Measurements from ENCODE around the gene SOX13.
A peak's percentile ranks its signal among the peaks of the same experiment; 100 is the strongest.

SOX13 gene

DNA sequence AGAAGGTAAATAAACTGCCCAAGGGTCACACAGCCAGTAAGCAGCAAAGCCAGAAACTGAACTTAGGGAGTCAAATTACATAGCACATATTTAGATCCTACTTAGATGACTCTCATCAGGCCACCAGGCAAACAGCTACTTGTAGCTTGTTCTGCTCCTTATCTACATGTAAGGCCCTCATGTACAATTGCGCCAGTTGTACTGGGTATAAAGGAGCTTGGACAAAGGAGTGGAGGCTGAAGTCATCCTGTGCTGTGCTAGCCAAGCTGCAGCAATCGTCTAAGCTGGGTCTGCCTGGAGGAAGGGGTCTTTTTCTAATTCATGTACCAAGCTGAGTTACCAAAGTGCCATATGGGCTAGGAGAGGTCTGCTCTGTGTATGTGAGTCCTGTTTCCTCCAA lies 66.2 kb downstream of the SOX13 start:
- Histone ChIP-seq H3K4me1 (ENCODE audit: control extremely low read depth in 1 of 4, control insufficient read depth in 4 of 4, insufficient read depth in 4 of 4, low read length in 3 of 4) (no peaks in the 10 kb centered on the region), H3K27me3 (replicated peaks in 2 of 5; ENCODE audit: control insufficient read depth in 4 of 5, insufficient read depth in 5 of 5, low read length in 4 of 5) (no peaks in the 10 kb centered on the region), H3K9me3 (ENCODE audit: control extremely low read depth in 1 of 5, control insufficient read depth in 4 of 5, insufficient read depth in 2 of 5, low read depth in 1 of 5, low read length in 4 of 5) (no peaks in the 10 kb centered on the region), H3K36me3 (ENCODE audit: control insufficient read depth in 4 of 4, insufficient read depth in 4 of 4, low read length in 3 of 4) (peaks cover 0 to 18% (median 2%) of the 10 kb centered on the region in 4 experiments), H3K4me3 (ENCODE audit: control insufficient read depth in 1 of 7, extremely low read depth in 1 of 7, insufficient read depth in 4 of 7, low read depth in 2 of 7, low read length in 6 of 7) (no peak overlapping the region), H3K27ac (ENCODE audit: insufficient read depth in 1 of 2, low read depth in 1 of 2, low read length in 2 of 2, poor library complexity in 1 of 2, severe bottlenecking in 2 of 2) (no peak overlapping the region)
- 100% methylated on average over 2 of the region's 2 CpGs for WGBS (ENCODE audit: insufficient coverage)
- DNase-seq, result no peak
- CTCF ChIA-PET, result interaction anchor here (0.6 to 5.6 kb wide), 6 partner anchors 9 to 995 kb away, joined by 3 to 36 read pairs (median 4); no protein-coding TSS in a partner anchor
- POLR2A ChIA-PET, result no interaction called here

DNA sequence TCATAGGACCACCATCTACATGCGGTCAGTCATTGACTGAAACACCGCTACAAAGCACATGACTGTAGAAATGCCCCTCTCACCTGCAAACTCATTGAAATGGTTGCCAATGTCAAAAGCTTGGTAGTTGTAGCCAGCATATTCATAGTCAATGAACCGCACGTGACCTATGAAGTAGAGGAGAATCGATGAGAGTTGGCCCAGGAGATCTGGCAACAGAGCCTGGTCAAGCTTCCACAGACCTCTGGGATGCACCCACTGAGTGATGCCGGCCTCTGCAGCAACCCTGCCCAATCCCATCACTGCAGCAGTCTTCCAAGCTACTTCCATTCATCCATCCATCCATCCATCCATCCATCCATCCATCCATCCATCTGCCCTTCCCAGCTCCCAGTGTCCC lies 67.0 kb downstream of the SOX13 start:
- no peaks in the 10 kb centered on the region for H3K4me1 ChIP-seq (ENCODE audit: control extremely low read depth in 1 of 4, control insufficient read depth in 4 of 4, insufficient read depth in 4 of 4, low read length in 3 of 4)
- CTCF ChIA-PET, result interaction anchor here (1.1 to 5.6 kb wide), 3 partner anchors 10 to 268 kb away, joined by 3 to 36 read pairs (median 27); no protein-coding TSS in a partner anchor
- peaks cover 0 to 16% (median under 1%) of the 10 kb centered on the region in 4 experiments for H3K36me3 ChIP-seq (ENCODE audit: control insufficient read depth in 4 of 4, insufficient read depth in 4 of 4, low read length in 3 of 4)
- H3K9me3 ChIP-seq (ENCODE audit: control extremely low read depth in 1 of 5, control insufficient read depth in 4 of 5, insufficient read depth in 2 of 5, low read depth in 1 of 5, low read length in 4 of 5), result no peaks in the 10 kb centered on the region
- no peaks in the 10 kb centered on the region for H3K27me3 ChIP-seq (replicated peaks in 2 of 5; ENCODE audit: control insufficient read depth in 4 of 5, insufficient read depth in 5 of 5, low read length in 4 of 5)
- no peak overlapping the region for H3K4me3 ChIP-seq (ENCODE audit: control insufficient read depth in 1 of 7, extremely low read depth in 1 of 7, insufficient read depth in 4 of 7, low read depth in 2 of 7, low read length in 6 of 7)
- DNase-seq, result no peak
- 99% methylated on average over 6 of the region's 6 CpGs for WGBS (ENCODE audit: insufficient coverage)
- H3K27ac ChIP-seq (ENCODE audit: insufficient read depth in 1 of 2, low read depth in 1 of 2, low read length in 2 of 2, poor library complexity in 1 of 2, severe bottlenecking in 2 of 2), result no peak overlapping the region
- POLR2A ChIA-PET, result no interaction called here

DNA sequence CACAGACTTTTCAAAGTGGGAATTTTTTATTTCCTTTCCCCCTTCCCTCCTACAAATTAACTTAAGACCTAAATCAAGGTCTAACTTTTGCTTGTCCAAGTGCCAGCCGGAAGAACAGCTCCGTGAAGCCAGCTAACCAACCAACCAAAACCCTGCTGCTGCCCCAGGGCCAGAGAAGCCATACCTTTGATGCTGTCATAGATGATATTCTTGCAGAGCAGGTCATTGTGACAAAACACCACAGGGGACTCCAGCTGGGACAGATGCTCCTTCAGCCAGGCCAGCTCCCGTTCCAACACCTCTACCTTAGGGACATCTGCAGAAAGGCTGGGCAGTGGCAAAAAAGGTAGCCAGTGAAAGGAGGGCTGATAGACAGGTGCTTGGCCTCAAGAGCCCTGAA lies 68.2 kb downstream of the SOX13 start:
- POLR2A ChIA-PET, result no interaction called here
- CTCF ChIA-PET, result interaction anchor here (0.6 to 5.6 kb wide), 3 partner anchors 13 to 1616 kb away, joined by 3 to 36 read pairs (median 3); no protein-coding TSS in a partner anchor
- Histone ChIP-seq H3K27me3 (replicated peaks in 2 of 5; ENCODE audit: control insufficient read depth in 4 of 5, insufficient read depth in 5 of 5, low read length in 4 of 5) (no peaks in the 10 kb centered on the region), H3K4me1 (ENCODE audit: control extremely low read depth in 1 of 4, control insufficient read depth in 4 of 4, insufficient read depth in 4 of 4, low read length in 3 of 4) (no peaks in the 10 kb centered on the region), H3K27ac (ENCODE audit: insufficient read depth in 1 of 2, low read depth in 1 of 2, low read length in 2 of 2, poor library complexity in 1 of 2, severe bottlenecking in 2 of 2) (no peak overlapping the region), H3K9me3 (ENCODE audit: control extremely low read depth in 1 of 5, control insufficient read depth in 4 of 5, insufficient read depth in 2 of 5, low read depth in 1 of 5, low read length in 4 of 5) (no peaks in the 10 kb centered on the region), H3K4me3 (ENCODE audit: control insufficient read depth in 1 of 7, extremely low read depth in 1 of 7, insufficient read depth in 4 of 7, low read depth in 2 of 7, low read length in 6 of 7) (no peak overlapping the region), H3K36me3 (ENCODE audit: control insufficient read depth in 4 of 4, insufficient read depth in 4 of 4, low read length in 3 of 4) (peaks cover 0 to 16% (median 0%) of the 10 kb centered on the region in 4 experiments)
- 100% methylated on average over 2 of the region's 3 CpGs for WGBS (ENCODE audit: insufficient coverage)
- no peak for DNase-seq

DNA sequence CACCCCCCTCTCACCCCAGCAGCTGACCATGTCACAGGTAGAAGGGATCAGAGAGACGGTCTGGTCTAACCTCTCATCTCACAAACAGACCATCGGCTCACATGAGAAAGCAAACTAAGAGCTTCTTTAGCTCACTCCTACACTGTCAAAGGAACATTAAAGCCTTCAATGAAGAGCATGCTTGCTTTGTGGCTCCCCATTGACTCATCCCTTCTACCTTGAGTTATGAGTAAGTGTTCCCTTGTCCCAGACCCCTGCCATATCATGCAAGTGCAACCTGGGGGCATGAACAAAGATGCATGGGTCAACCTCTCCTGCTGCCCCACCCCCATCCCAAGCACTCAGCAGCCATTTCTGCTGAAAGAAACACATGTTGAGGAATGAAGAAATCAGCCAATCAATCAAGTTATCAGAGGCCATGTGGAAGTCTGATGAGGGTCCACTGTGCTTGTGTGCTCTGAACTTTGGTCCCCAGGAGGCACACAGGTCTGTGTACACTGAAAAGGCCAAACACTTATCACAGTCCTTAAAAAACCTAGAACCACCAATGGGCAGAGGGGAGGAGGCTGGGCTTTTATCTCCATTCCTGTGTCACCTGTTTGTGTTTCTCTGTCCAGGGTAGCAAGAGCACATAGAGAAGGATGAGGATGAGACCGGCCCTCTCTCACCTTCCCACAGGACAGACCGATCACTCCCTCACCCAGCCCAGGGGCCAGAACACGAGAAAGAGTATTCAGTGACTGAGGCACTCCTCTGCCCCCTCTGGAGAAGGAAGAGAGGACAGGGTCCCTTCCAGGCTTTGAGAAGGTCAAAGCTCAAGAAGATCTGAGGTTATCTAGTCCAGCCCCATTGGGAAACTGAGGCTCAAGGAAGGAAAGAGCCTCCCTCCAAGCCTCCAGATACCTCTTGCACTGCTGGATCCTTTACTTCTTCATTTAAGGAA lies 69.4 kb downstream of the SOX13 start:
- Histone ChIP-seq H3K4me1 (ENCODE audit: control extremely low read depth in 1 of 4, control insufficient read depth in 4 of 4, insufficient read depth in 4 of 4, low read length in 3 of 4) (no peaks in the 10 kb centered on the region), H3K27ac (ENCODE audit: insufficient read depth in 1 of 2, low read depth in 1 of 2, low read length in 2 of 2, poor library complexity in 1 of 2, severe bottlenecking in 2 of 2) (no peak overlapping the region), H3K27me3 (replicated peaks in 2 of 5; ENCODE audit: control insufficient read depth in 4 of 5, insufficient read depth in 5 of 5, low read length in 4 of 5) (no peaks in the 10 kb centered on the region), H3K9me3 (ENCODE audit: control extremely low read depth in 1 of 5, control insufficient read depth in 4 of 5, insufficient read depth in 2 of 5, low read depth in 1 of 5, low read length in 4 of 5) (no peaks in the 10 kb centered on the region), H3K4me3 (ENCODE audit: control insufficient read depth in 1 of 7, extremely low read depth in 1 of 7, insufficient read depth in 4 of 7, low read depth in 2 of 7, low read length in 6 of 7) (no peak overlapping the region), H3K36me3 (ENCODE audit: control insufficient read depth in 4 of 4, insufficient read depth in 4 of 4, low read length in 3 of 4) (peaks cover 0 to 16% (median 0%) of the 10 kb centered on the region in 4 experiments)
- WGBS (ENCODE audit: insufficient coverage), result 95% methylated on average over 4 of the region's 5 CpGs
- ChIA-PET CTCF (interaction anchor here (0.6 to 5.6 kb wide), 3 partner anchors 14 to 180 kb away, joined by 3 to 36 read pairs (median 3); no protein-coding TSS in a partner anchor), POLR2A (no interaction called here)
- no peak for DNase-seq

DNA sequence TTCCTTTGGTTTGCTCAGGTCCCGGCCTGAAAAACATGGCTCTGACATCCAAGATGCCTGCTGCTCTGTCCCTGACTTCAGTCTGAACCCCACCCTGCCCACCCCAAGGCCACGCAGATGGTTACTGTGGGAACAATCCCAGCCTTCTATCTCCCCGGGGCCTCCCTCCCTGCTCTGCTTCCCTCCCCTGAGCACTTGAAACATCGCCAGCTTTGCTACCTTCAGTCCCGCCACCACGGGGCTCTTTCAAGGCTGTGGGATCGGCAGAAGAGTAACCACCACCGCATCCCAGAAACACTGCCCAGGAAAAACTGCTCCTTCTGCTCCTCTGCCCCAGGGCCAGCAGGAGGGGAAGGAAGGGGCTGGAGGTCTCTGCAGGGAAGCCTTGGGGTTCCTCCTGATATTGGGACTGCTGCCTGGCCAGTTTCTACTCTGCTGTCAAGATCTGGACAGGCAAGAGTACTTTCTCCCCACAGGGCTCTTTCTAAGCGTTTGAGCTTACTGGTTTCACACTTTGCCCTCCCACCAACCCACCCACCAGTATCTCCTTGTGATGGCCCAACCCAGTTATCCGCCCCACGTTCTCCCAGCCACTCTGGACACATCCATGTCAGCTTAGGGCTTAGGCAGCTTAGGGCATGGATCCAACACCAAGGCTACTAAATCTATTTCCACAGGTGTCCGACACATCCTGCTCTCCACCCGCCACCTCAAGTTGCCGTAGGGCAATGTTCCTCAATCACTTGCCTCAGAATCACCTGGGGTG lies 70.5 kb downstream of the SOX13 start:
- no peak overlapping the region for H3K27ac ChIP-seq (ENCODE audit: insufficient read depth in 1 of 2, low read depth in 1 of 2, low read length in 2 of 2, poor library complexity in 1 of 2, severe bottlenecking in 2 of 2)
- H3K9me3 ChIP-seq (ENCODE audit: control extremely low read depth in 1 of 5, control insufficient read depth in 4 of 5, insufficient read depth in 2 of 5, low read depth in 1 of 5, low read length in 4 of 5), result no peaks in the 10 kb centered on the region
- POLR2A ChIA-PET, result interaction anchor here (0.6 kb wide), 1 partner anchor 136 kb away, joined by 3 read pairs; no protein-coding TSS in a partner anchor
- CTCF ChIA-PET, result interaction anchor here (0.6 to 1.3 kb wide), 2 partner anchors 25 to 181 kb away, joined by 3 read pairs; no protein-coding TSS in a partner anchor
- peaks cover 0 to 1% (median 0%) of the 10 kb centered on the region in 5 experiments for H3K27me3 ChIP-seq (replicated peaks in 2 of 5; ENCODE audit: control insufficient read depth in 4 of 5, insufficient read depth in 5 of 5, low read length in 4 of 5)
- no peaks in the 10 kb centered on the region for H3K4me1 ChIP-seq (ENCODE audit: control extremely low read depth in 1 of 4, control insufficient read depth in 4 of 4, insufficient read depth in 4 of 4, low read length in 3 of 4)
- peaks cover 0 to 14% (median 0%) of the 10 kb centered on the region in 4 experiments for H3K36me3 ChIP-seq (ENCODE audit: control insufficient read depth in 4 of 4, insufficient read depth in 4 of 4, low read length in 3 of 4)
- no peak overlapping the region for H3K4me3 ChIP-seq (ENCODE audit: control insufficient read depth in 1 of 7, extremely low read depth in 1 of 7, insufficient read depth in 4 of 7, low read depth in 2 of 7, low read length in 6 of 7)
- WGBS (ENCODE audit: insufficient coverage), result 98% methylated on average over 9 of the region's 14 CpGs
- DNase-seq, result no peak

DNA sequence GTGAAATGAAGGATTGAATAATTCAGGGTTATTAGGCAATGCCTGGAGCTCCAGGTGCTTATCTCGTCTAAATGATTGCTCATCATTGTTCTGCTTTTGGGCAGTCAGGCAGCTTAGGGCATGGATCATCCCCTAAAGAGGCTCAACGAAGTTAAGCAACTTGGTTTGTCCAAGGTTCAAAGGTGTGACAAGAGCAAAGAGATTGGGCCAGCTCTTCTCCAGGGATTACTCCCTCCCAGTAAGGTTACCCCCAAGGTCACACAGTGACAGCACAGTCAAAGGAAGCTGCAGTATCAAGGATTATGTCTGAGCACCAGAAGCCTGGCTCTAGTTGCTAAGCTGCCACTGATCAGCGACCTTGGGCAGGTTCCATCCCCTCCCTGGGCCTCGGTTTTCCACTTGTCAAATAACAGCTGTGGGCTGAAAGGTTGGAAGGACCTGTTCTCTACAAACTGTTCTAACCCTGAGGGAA lies 72.2 kb downstream of the SOX13 start:
- peak in 1 of 3 donors; percentile 21 for DNase-seq
- no peak overlapping the region for H3K27ac ChIP-seq (ENCODE audit: insufficient read depth in 1 of 2, low read depth in 1 of 2, low read length in 2 of 2, poor library complexity in 1 of 2, severe bottlenecking in 2 of 2)
- no peaks in the 10 kb centered on the region for H3K4me1 ChIP-seq (ENCODE audit: control extremely low read depth in 1 of 4, control insufficient read depth in 4 of 4, insufficient read depth in 4 of 4, low read length in 3 of 4)
- H3K4me3 ChIP-seq (ENCODE audit: control insufficient read depth in 1 of 7, extremely low read depth in 1 of 7, insufficient read depth in 4 of 7, low read depth in 2 of 7, low read length in 6 of 7), result no peak overlapping the region
- CTCF ChIA-PET, result interaction anchor here (0.9 to 1.9 kb wide), 4 partner anchors 9 to 17 kb away, joined by 3 to 7 read pairs (median 4); no protein-coding TSS in a partner anchor
- 98% methylated on average over 4 of the region's 4 CpGs for WGBS (ENCODE audit: insufficient coverage)
- peaks cover 0 to 2% (median 0%) of the 10 kb centered on the region in 5 experiments for H3K27me3 ChIP-seq (replicated peaks in 2 of 5; ENCODE audit: control insufficient read depth in 4 of 5, insufficient read depth in 5 of 5, low read length in 4 of 5)
- POLR2A ChIA-PET, result no interaction called here
- peaks cover 0 to 3% (median 0%) of the 10 kb centered on the region in 4 experiments for H3K36me3 ChIP-seq (ENCODE audit: control insufficient read depth in 4 of 4, insufficient read depth in 4 of 4, low read length in 3 of 4)
- H3K9me3 ChIP-seq (ENCODE audit: control extremely low read depth in 1 of 5, control insufficient read depth in 4 of 5, insufficient read depth in 2 of 5, low read depth in 1 of 5, low read length in 4 of 5), result no peaks in the 10 kb centered on the region

Data from common myeloid progenitor, CD34-positive (primary cell).